Measurements from ENCODE around the gene SET. TPM values are rescaled to one million over a fixed set of nuclear protein-coding genes. Genes with fewer than 3 reads are reported as not detected.
A peak's percentile ranks its signal among the peaks of the same experiment; 100 is the strongest.

Gene SET
- total and polyA plus RNA-seq, 2 of the 13 experiments (the other 11 are each of a cell fraction or from before 2014, with no cell fraction given): 94.2 to 611 TPM

- TF ChIP-seq NFAT5 (CRISPR knock-in tag; IDR thresholded peaks at IDR 0.05) (peak; percentile 62), THRA (CRISPR knock-in tag; IDR thresholded peaks at IDR 0.05; ENCODE audit: borderline replicate concordance) (no peak), MXD4 (CRISPR knock-in tag; IDR thresholded peaks at IDR 0.05) (peak; percentile 66), TBP (CRISPR knock-in tag; IDR thresholded peaks at IDR 0.05) (0 out of 2 replicates have a peak, but pooled peaks have one; percentile 46), ZMYM3 (CRISPR knock-in tag; IDR thresholded peaks at IDR 0.05) (peak; percentile 68; the same call in 1 of the 2 replicates), DNMT1 (CRISPR knock-in tag; IDR thresholded peaks at IDR 0.05) (peak; percentile 54; the same call in 1 of the 2 replicates), RERE (CRISPR knock-in tag; IDR thresholded peaks at IDR 0.05; ENCODE audit: low read depth) (no peak), HOMEZ (CRISPR knock-in tag; IDR thresholded peaks at IDR 0.05; ENCODE audit: low read depth) (no peak), ZBTB2 (CRISPR knock-in tag; IDR thresholded peaks at IDR 0.05; ENCODE audit: low read depth) (0 out of 2 replicates have a peak, but pooled peaks have one; percentile 66), ZNF75D (CRISPR knock-in tag; IDR thresholded peaks at IDR 0.05; ENCODE audit: borderline replicate concordance) (no peak), ELF1 (CRISPR knock-in tag; IDR thresholded peaks at IDR 0.05) (peak; percentile 90), ZMYM2 (CRISPR knock-in tag; IDR thresholded peaks at IDR 0.05) (no peak)
These were observed 32.3 kb upstream of the SET start, which contains the start of gene DYNC2I2 (continued) for GRCh38 chr9:128656416-128657343.
